HEK293 (cell line): ENCODE data around the gene LAG3.

Experiments
- FEZF1 ChIP-seq: fragments of 450-650 bp; formaldehyde crosslinking; IDR thresholded peaks from 2 replicates; pipeline ENCODE4 v1.5.1; 2016; ENCODE audit warnings: missing biosample characterization, missing genetic modification characterization
- KLF1 ChIP-seq: fragments of 450-650 bp; formaldehyde crosslinking; IDR thresholded peaks from 2 replicates; pipeline ENCODE4 v1.5.1; 2016; ENCODE audit warnings: missing biosample characterization, missing genetic modification characterization
- ZBTB48 ChIP-seq: fragments of 450-650 bp; formaldehyde crosslinking; IDR thresholded peaks from 2 replicates; pipeline ENCODE4 v1.5.1; 2016; ENCODE audit warnings: missing biosample characterization, missing genetic modification characterization
- ZFP3 ChIP-seq: fragments of 450-650 bp; formaldehyde crosslinking; IDR thresholded peaks from 2 replicates; pipeline ENCODE4 v1.5.1; 2016; ENCODE audit warnings: low read depth, missing biosample characterization, missing genetic modification characterization
- ZFP41 ChIP-seq: fragments of 450-650 bp; formaldehyde crosslinking; IDR thresholded peaks from 2 replicates; pipeline ENCODE4 v1.5.1; 2016; ENCODE audit warnings: missing biosample characterization, missing genetic modification characterization, borderline replicate concordance
- ZNF10 ChIP-seq: fragments of 450-650 bp; formaldehyde crosslinking; IDR thresholded peaks from 2 replicates; pipeline ENCODE4 v1.5.1; 2017; ENCODE audit warnings: missing biosample characterization, missing genetic modification characterization
- ZNF37A ChIP-seq: fragments of 450-650 bp; IDR thresholded peaks from 2 replicates; pipeline ENCODE4 v1.5.1; 2018; ENCODE audit warnings: missing biosample characterization, missing genetic modification characterization
- ZNF404 ChIP-seq: fragments of 450-650 bp; formaldehyde crosslinking; IDR thresholded peaks from 2 replicates; pipeline ENCODE4 v1.5.1; 2017; ENCODE audit warnings: missing biosample characterization, missing genetic modification characterization
- ZNF510 ChIP-seq: fragments of 450-650 bp; formaldehyde crosslinking; IDR thresholded peaks from 2 replicates; pipeline ENCODE4 v1.5.1; 2018; ENCODE audit warnings: mild to moderate bottlenecking, missing genetic modification characterization, missing biosample characterization; ENCODE audit not compliant: insufficient replicate concordance
- ZNF521 ChIP-seq: fragments of 450-650 bp; formaldehyde crosslinking; IDR thresholded peaks from 2 replicates; pipeline ENCODE4 v1.5.1; 2017; ENCODE audit warnings: missing biosample characterization, mild to moderate bottlenecking, missing genetic modification characterization
- ZNF529 ChIP-seq: fragments of 450-650 bp; formaldehyde crosslinking; IDR thresholded peaks from 2 replicates; pipeline ENCODE4 v1.5.1; 2017; ENCODE audit warnings: missing genetic modification characterization, missing biosample characterization; ENCODE audit not compliant: insufficient replicate concordance
- ZNF530 ChIP-seq: fragments of 450-650 bp; formaldehyde crosslinking; IDR thresholded peaks from 2 replicates; pipeline ENCODE4 v1.5.1; 2016; ENCODE audit warnings: low read depth, missing biosample characterization, missing genetic modification characterization
- ZNF654 ChIP-seq: fragments of 450-650 bp; formaldehyde crosslinking; IDR thresholded peaks from 2 replicates; pipeline ENCODE4 v1.5.1; 2016; ENCODE audit warnings: low read depth, missing biosample characterization, missing genetic modification characterization
- ZNF670 ChIP-seq: fragments of 450-650 bp; formaldehyde crosslinking; IDR thresholded peaks from 2 replicates; pipeline ENCODE4 v1.5.1; 2016; ENCODE audit warnings: missing biosample characterization, missing genetic modification characterization, low read depth
- ZNF701 ChIP-seq: fragments of 450-650 bp; formaldehyde crosslinking; IDR thresholded peaks from 2 replicates; pipeline ENCODE4 v1.5.1; 2016; ENCODE audit warnings: missing biosample characterization, missing genetic modification characterization
- ZNF776 ChIP-seq: fragments of 450-650 bp; formaldehyde crosslinking; IDR thresholded peaks from 2 replicates; pipeline ENCODE4 v1.5.0; 2017; ENCODE audit warnings: missing biosample characterization, missing genetic modification characterization, borderline replicate concordance
- ZNF785 ChIP-seq: fragments of 450-650 bp; formaldehyde crosslinking; IDR thresholded peaks from 2 replicates; pipeline ENCODE4 v1.5.1; 2016; ENCODE audit warnings: missing biosample characterization, missing genetic modification characterization
- TF ChIP-seq, protein P1 (sequence below): fragments of 450-650 bp; formaldehyde crosslinking; IDR thresholded peaks from 2 replicates; pipeline ENCODE4 v1.5.1; 2017; ENCODE audit warnings: missing biosample characterization, missing genetic modification characterization
- TF ChIP-seq, protein P2 (sequence below): IDR thresholded peaks from 2 replicates; pipeline ENCODE4 v1.6.1; 2011; ENCODE audit warnings: mild to moderate bottlenecking, low read depth, low read length, borderline replicate concordance
- TF ChIP-seq, protein P3 (sequence below): fragments of 450-650 bp; formaldehyde crosslinking; IDR thresholded peaks from 2 replicates; pipeline ENCODE4 v1.5.1; 2016; ENCODE audit warnings: missing biosample characterization, missing genetic modification characterization
- TF ChIP-seq, protein P4 (sequence below): fragments of 450-650 bp; formaldehyde crosslinking; IDR thresholded peaks from 2 replicates; pipeline ENCODE4 v1.5.1; 2017; ENCODE audit warnings: missing biosample characterization, missing genetic modification characterization
- TF ChIP-seq, protein P5 (sequence below): fragments of 450-650 bp; IDR thresholded peaks from 2 replicates; pipeline ENCODE4 v1.5.1; 2018; ENCODE audit warnings: missing biosample characterization, missing genetic modification characterization
- TF ChIP-seq, protein P6 (sequence below): fragments of 450-650 bp; formaldehyde crosslinking; IDR thresholded peaks from 2 replicates; pipeline ENCODE4 v1.5.0; 2017; ENCODE audit warnings: missing biosample characterization, missing genetic modification characterization, borderline replicate concordance
- TF ChIP-seq, protein P7 (sequence below): fragments of 450-650 bp; formaldehyde crosslinking; IDR thresholded peaks from 2 replicates; pipeline ENCODE4 v1.5.1; 2016; ENCODE audit warnings: missing biosample characterization, missing genetic modification characterization

Gene LAG3

DNA sequence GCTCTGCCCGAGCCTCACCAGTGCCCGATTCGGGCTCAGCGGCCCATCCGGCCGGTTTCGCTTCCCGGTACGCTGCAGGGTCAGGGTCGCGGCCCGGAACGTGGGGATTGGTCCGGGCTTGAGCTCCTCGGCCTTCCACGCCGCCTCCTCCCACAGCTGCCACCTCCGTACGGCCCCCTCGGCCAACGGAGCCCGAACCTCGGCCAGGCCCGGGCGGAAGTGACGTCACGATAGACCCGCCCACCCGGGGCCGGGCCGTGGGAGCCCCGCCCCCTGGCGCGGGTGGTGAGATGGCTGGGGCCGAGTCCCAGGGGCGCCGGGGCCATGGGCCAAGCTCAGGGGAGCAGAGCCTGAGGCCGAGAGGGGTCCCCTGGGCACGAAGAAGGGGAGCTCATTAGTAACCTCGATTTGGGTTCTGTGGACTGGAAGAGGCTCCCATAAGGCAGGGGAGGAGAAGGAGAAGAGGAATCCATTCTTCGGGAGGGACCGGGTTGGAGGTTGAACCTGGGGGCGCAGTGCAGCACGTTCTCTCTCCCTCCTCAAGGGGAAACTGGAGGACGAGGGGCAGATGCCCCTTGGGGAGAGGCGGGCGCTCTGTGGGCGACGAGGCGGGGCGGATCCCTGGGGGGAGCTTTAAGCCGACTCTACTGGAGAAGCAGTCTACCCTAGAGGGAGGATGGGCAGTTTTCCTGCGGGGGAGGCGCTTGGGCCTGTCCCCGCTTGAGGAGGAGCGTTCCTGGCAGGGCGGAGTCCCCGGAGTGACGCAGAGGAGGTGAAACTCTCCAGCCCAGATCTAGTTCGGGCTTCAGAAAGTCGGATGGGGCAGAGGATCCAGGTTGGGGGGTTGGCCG lies 19.2 kb upstream of the LAG3 start, which contains the start of gene MLF2 (continued):
- TF ChIP-seq, protein P1, sequence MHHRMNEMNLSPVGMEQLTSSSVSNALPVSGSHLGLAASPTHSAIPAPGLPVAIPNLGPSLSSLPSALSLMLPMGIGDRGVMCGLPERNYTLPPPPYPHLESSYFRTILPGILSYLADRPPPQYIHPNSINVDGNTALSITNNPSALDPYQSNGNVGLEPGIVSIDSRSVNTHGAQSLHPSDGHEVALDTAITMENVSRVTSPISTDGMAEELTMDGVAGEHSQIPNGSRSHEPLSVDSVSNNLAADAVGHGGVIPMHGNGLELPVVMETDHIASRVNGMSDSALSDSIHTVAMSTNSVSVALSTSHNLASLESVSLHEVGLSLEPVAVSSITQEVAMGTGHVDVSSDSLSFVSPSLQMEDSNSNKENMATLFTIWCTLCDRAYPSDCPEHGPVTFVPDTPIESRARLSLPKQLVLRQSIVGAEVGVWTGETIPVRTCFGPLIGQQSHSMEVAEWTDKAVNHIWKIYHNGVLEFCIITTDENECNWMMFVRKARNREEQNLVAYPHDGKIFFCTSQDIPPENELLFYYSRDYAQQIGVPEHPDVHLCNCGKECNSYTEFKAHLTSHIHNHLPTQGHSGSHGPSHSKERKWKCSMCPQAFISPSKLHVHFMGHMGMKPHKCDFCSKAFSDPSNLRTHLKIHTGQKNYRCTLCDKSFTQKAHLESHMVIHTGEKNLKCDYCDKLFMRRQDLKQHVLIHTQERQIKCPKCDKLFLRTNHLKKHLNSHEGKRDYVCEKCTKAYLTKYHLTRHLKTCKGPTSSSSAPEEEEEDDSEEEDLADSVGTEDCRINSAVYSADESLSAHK, result peak; percentile 72
- TF ChIP-seq KLF1 (tag by site-specific recombination), result peak; percentile 83
- TF ChIP-seq ZNF510 (tag by site-specific recombination), result no peak
- TF ChIP-seq ZNF701 (tag by site-specific recombination), result no peak
- TF ChIP-seq, protein P2, sequence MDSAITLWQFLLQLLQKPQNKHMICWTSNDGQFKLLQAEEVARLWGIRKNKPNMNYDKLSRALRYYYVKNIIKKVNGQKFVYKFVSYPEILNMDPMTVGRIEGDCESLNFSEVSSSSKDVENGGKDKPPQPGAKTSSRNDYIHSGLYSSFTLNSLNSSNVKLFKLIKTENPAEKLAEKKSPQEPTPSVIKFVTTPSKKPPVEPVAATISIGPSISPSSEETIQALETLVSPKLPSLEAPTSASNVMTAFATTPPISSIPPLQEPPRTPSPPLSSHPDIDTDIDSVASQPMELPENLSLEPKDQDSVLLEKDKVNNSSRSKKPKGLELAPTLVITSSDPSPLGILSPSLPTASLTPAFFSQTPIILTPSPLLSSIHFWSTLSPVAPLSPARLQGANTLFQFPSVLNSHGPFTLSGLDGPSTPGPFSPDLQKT, result no peak; the same call in 1 of the 2 replicates
- TF ChIP-seq, protein P3, sequence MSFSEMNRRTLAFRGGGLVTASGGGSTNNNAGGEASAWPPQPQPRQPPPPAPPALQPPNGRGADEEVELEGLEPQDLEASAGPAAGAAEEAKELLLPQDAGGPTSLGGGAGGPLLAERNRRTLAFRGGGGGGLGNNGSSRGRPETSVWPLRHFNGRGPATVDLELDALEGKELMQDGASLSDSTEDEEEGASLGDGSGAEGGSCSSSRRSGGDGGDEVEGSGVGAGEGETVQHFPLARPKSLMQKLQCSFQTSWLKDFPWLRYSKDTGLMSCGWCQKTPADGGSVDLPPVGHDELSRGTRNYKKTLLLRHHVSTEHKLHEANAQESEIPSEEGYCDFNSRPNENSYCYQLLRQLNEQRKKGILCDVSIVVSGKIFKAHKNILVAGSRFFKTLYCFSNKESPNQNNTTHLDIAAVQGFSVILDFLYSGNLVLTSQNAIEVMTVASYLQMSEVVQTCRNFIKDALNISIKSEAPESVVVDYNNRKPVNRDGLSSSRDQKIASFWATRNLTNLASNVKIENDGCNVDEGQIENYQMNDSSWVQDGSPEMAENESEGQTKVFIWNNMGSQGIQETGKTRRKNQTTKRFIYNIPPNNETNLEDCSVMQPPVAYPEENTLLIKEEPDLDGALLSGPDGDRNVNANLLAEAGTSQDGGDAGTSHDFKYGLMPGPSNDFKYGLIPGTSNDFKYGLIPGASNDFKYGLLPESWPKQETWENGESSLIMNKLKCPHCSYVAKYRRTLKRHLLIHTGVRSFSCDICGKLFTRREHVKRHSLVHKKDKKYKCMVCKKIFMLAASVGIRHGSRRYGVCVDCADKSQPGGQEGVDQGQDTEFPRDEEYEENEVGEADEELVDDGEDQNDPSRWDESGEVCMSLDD, result peak; percentile 99
- TF ChIP-seq ZNF670 (tag by site-specific recombination), result no peak
- TF ChIP-seq, protein P4, sequence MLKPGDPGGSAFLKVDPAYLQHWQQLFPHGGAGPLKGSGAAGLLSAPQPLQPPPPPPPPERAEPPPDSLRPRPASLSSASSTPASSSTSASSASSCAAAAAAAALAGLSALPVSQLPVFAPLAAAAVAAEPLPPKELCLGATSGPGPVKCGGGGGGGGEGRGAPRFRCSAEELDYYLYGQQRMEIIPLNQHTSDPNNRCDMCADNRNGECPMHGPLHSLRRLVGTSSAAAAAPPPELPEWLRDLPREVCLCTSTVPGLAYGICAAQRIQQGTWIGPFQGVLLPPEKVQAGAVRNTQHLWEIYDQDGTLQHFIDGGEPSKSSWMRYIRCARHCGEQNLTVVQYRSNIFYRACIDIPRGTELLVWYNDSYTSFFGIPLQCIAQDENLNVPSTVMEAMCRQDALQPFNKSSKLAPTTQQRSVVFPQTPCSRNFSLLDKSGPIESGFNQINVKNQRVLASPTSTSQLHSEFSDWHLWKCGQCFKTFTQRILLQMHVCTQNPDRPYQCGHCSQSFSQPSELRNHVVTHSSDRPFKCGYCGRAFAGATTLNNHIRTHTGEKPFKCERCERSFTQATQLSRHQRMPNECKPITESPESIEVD (tag by site-specific recombination), result no peak
- no peak for TF ChIP-seq ZNF529 (tag by site-specific recombination)
- TF ChIP-seq, protein P5, sequence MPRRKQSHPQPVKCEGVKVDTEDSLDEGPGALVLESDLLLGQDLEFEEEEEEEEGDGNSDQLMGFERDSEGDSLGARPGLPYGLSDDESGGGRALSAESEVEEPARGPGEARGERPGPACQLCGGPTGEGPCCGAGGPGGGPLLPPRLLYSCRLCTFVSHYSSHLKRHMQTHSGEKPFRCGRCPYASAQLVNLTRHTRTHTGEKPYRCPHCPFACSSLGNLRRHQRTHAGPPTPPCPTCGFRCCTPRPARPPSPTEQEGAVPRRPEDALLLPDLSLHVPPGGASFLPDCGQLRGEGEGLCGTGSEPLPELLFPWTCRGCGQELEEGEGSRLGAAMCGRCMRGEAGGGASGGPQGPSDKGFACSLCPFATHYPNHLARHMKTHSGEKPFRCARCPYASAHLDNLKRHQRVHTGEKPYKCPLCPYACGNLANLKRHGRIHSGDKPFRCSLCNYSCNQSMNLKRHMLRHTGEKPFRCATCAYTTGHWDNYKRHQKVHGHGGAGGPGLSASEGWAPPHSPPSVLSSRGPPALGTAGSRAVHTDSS (tag by site-specific recombination), result no peak; the same call in 1 of the 2 replicates
- no peak for TF ChIP-seq ZNF785 (tag by site-specific recombination)
- TF ChIP-seq ZFP41 (tag by site-specific recombination), result no peak
- TF ChIP-seq ZBTB48 (tag by site-specific recombination), result peak; percentile 90
- no peak for TF ChIP-seq ZNF776 (tag by site-specific recombination)
- peak; percentile 98; the same call in 1 of the 2 replicates for TF ChIP-seq ZNF654 (tag by site-specific recombination)
- no peak for TF ChIP-seq FEZF1 (tag by site-specific recombination)
- no peak for TF ChIP-seq ZNF530
- TF ChIP-seq ZFP3 (tag by site-specific recombination), result no peak
- no peak for TF ChIP-seq ZNF521
- TF ChIP-seq, protein P6, sequence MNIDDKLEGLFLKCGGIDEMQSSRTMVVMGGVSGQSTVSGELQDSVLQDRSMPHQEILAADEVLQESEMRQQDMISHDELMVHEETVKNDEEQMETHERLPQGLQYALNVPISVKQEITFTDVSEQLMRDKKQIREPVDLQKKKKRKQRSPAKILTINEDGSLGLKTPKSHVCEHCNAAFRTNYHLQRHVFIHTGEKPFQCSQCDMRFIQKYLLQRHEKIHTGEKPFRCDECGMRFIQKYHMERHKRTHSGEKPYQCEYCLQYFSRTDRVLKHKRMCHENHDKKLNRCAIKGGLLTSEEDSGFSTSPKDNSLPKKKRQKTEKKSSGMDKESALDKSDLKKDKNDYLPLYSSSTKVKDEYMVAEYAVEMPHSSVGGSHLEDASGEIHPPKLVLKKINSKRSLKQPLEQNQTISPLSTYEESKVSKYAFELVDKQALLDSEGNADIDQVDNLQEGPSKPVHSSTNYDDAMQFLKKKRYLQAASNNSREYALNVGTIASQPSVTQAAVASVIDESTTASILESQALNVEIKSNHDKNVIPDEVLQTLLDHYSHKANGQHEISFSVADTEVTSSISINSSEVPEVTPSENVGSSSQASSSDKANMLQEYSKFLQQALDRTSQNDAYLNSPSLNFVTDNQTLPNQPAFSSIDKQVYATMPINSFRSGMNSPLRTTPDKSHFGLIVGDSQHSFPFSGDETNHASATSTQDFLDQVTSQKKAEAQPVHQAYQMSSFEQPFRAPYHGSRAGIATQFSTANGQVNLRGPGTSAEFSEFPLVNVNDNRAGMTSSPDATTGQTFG, result no peak
- TF ChIP-seq ZNF10, result peak; percentile 6; the same call in 1 of the 2 replicates
- no peak for TF ChIP-seq ZNF37A (tag by site-specific recombination)
- TF ChIP-seq, protein P7, sequence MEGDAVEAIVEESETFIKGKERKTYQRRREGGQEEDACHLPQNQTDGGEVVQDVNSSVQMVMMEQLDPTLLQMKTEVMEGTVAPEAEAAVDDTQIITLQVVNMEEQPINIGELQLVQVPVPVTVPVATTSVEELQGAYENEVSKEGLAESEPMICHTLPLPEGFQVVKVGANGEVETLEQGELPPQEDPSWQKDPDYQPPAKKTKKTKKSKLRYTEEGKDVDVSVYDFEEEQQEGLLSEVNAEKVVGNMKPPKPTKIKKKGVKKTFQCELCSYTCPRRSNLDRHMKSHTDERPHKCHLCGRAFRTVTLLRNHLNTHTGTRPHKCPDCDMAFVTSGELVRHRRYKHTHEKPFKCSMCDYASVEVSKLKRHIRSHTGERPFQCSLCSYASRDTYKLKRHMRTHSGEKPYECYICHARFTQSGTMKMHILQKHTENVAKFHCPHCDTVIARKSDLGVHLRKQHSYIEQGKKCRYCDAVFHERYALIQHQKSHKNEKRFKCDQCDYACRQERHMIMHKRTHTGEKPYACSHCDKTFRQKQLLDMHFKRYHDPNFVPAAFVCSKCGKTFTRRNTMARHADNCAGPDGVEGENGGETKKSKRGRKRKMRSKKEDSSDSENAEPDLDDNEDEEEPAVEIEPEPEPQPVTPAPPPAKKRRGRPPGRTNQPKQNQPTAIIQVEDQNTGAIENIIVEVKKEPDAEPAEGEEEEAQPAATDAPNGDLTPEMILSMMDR (tag by site-specific recombination), result no peak; the same call in 1 of the 2 replicates
- no peak for TF ChIP-seq ZNF404 (tag by site-specific recombination)
